Measurements from ENCODE around the gene KRT80. TPM values are rescaled to one million over a fixed set of nuclear protein-coding genes. Genes with fewer than 3 reads are reported as not detected.

The KRT80 gene
- total RNA-seq, 1 experiment from 2014 or later, result 51.5 TPM

- Histone ChIP-seq H3K36me3 (ENCODE audit: control insufficient read depth, insufficient read depth, low read length) (no peaks in the 10 kb centered on the region), H3K27me3 (ENCODE audit: control insufficient read depth, insufficient read depth, low read length) (no peaks in the 10 kb centered on the region), H3K27ac (ENCODE audit: low read length) (peak overlapping the region; percentile 71), H3K4me1 (ENCODE audit: control insufficient read depth, insufficient read depth, low read length) (peaks cover 21% of the 10 kb centered on the region), H3K9me3 (ENCODE audit: control insufficient read depth, insufficient read depth, low read depth, low read length) (no peaks in the 10 kb centered on the region; the same call in 1 of the 2 replicates), H3K4me3 (ENCODE audit: low read depth in 2 of 2, low read length in 2 of 2) (no peak overlapping the region)
- CTCF ChIA-PET, result interaction anchor here (0.6 to 1.5 kb wide), 3 partner anchors 16 to 97 kb away, joined by 3 read pairs; no protein-coding TSS in a partner anchor
- BruUV-seq (replicated peaks), result no TSS peak
- in situ Hi-C loops (cut with HindIII; ENCODE audit: low pct_unique_long_range_greater_than_20kb, low sequenced_read_pairs) (no loop called here), intact Hi-C loops (cut with micrococcal nuclease; ENCODE audit: unreplicated experiment) (loop anchor here (10.0 kb wide), 1 partner anchor 53 kb away; the partner anchor contains the start of gene KRT86)
- no peak for DNase-seq (ENCODE audit: low read depth, low spot score)
- TF ChIP-seq REST (IDR thresholded peaks at IDR 0.05; ENCODE audit: insufficient read depth in 1 of 2, low read depth in 2 of 2, low read length in 1 of 2) (no peak), CTCF (IDR thresholded peaks at IDR 0.05) (peak; percentile 77)
- POLR2A ChIA-PET, result no interaction called here
- ATAC-seq, result peak; percentile 60
Observed at GRCh38 chr12:52221912-52222457, 30.2 kb upstream of the KRT80 start.

- Histone ChIP-seq H3K4me1 (ENCODE audit: control insufficient read depth, insufficient read depth, low read length) (peaks cover 28% of the 10 kb centered on the region), H3K36me3 (ENCODE audit: control insufficient read depth, insufficient read depth, low read length) (no peaks in the 10 kb centered on the region), H3K27me3 (ENCODE audit: control insufficient read depth, insufficient read depth, low read length) (no peaks in the 10 kb centered on the region), H3K27ac (ENCODE audit: low read length) (peak overlapping the region; percentile 71), H3K9me3 (ENCODE audit: control insufficient read depth, insufficient read depth, low read depth, low read length) (no peaks in the 10 kb centered on the region; the same call in 1 of the 2 replicates), H3K4me3 (ENCODE audit: low read depth in 2 of 2, low read length in 2 of 2) (no peak overlapping the region)
- TF ChIP-seq REST (IDR thresholded peaks at IDR 0.05; ENCODE audit: insufficient read depth in 1 of 2, low read depth in 2 of 2, low read length in 1 of 2) (no peak), SIN3A (IDR thresholded peaks at IDR 0.05; ENCODE audit: borderline replicate concordance, insufficient read depth, low read depth, low read length) (no peak), POLR2AphosphoS5 (IDR thresholded peaks at IDR 0.05; ENCODE audit: low read depth, low read length) (no peak), CTCF (IDR thresholded peaks at IDR 0.05) (no peak), TCF7L2 (IDR thresholded peaks at IDR 0.05; ENCODE audit: low read depth, low read length) (no peak)
- ATAC-seq, result no peak
- in situ Hi-C loops (cut with HindIII; ENCODE audit: low pct_unique_long_range_greater_than_20kb, low sequenced_read_pairs) (no loop called here), intact Hi-C loops (cut with micrococcal nuclease; ENCODE audit: unreplicated experiment) (loop anchor here (10.0 kb wide), 1 partner anchor 54 kb away; the partner anchor contains the start of gene KRT86)
- no TSS peak for BruUV-seq (replicated peaks)
- ChIA-PET POLR2A (no interaction called here), CTCF (interaction anchor here (1.3 kb wide), 1 partner anchor 17 kb away, joined by 3 read pairs; no protein-coding TSS in a partner anchor)
- DNase-seq (ENCODE audit: low read depth, low spot score), result no peak
Observed at GRCh38 chr12:52221070-52221781, 29.4 kb upstream of the KRT80 start.

Data from Panc1 (cell line).